ENCODE measurements around the gene VPS13A.

GRCh38 chr9:77257275-77257674, 79.9 kb downstream of the VPS13A start:
- TF ChIP-seq CTCF (IDR thresholded peaks at IDR 0.05 in 4 of 5, conservative IDR thresholded peaks at IDR 0.05 in 1 of 5) (no peak), POLR2A (IDR thresholded peaks at IDR 0.05) (no peak)
